Measurements from ENCODE around the gene MMP11. TPM values are rescaled to one million over a fixed set of nuclear protein-coding genes. Genes with fewer than 3 reads are reported as not detected.

MMP11 gene
- polyA plus RNA-seq, 1 donor from 2014 or later: 9.3 TPM

GRCh38 chr22:23829845-23830372, 57.3 kb downstream of the MMP11 start:
- no peak for TF ChIP-seq EZH2 (IDR thresholded peaks at IDR 0.05; ENCODE audit: borderline replicate concordance, insufficient read depth, low read length, poor library complexity, severe bottlenecking)
- no peak for TF ChIP-seq RAD21 (conservative IDR thresholded peaks at IDR 0.05)
- no peak for TF ChIP-seq REST (IDR thresholded peaks at IDR 0.05; ENCODE audit: borderline replicate concordance)
- no peaks in the 10 kb centered on the region for H3K9me2 ChIP-seq (ENCODE audit: insufficient read depth, low read length)
- H3K4me2 ChIP-seq (ENCODE audit: low read length): no peak overlapping the region
- peaks cover 5% of the 10 kb centered on the region for H3K36me3 ChIP-seq (ENCODE audit: insufficient read depth, low read length)
- no peaks in the 10 kb centered on the region for H4K20me1 ChIP-seq (ENCODE audit: insufficient read depth)
- no peak overlapping the region for H3K27ac ChIP-seq (ENCODE audit: low read length)
- H3F3A ChIP-seq (ENCODE audit: insufficient read depth, low read length, poor library complexity, severe bottlenecking): no peaks in the 10 kb centered on the region
- peaks cover 12% of the 10 kb centered on the region for H3K79me2 ChIP-seq (replicated peaks; ENCODE audit: insufficient read depth, low read length)
- no peaks in the 10 kb centered on the region for H3K27me3 ChIP-seq (ENCODE audit: insufficient read depth, low read depth, low read length)
- H3K9me3 ChIP-seq (ENCODE audit: low read length): no peaks in the 10 kb centered on the region
- no peak overlapping the region for H3K9ac ChIP-seq (ENCODE audit: low read length)
- no peak overlapping the region for H2AFZ ChIP-seq (ENCODE audit: low read depth, low read length)
- H3K4me3 ChIP-seq (ENCODE audit: low read length): no peak overlapping the region

- no peaks in the 10 kb centered on the region for H3K36me3 ChIP-seq (ENCODE audit: insufficient read depth, low read length)
Observed at GRCh38 chr22:23831261-23831660, 58.6 kb downstream of the MMP11 start.

DNA sequence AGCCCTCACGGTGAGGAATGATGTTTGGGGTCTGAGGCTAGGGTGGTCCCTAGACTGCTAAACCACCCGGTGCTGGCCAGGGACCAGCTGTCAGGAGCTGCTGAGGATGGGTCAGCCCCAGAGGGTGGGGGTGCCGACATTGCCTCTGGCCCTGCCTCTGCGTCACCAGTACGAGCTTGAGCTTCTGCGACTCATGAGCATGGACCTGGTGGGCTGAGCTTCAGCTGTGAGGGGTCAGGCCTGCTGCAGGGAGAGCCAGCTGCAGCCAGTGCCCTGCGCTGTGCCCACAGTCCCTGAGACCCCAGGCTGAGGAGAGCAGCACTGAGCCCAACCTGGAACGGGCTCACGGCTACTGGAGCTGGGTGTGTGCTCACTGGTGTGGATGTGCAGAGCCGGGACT, 59.1 kb downstream of the MMP11 start:
- Histone ChIP-seq H3K27ac (ENCODE audit: low read length) (no peak overlapping the region), H2AFZ (ENCODE audit: low read depth, low read length) (no peak overlapping the region), H4K20me1 (ENCODE audit: insufficient read depth) (no peaks in the 10 kb centered on the region), H3K79me2 (replicated peaks; ENCODE audit: insufficient read depth, low read length) (peaks cover 12% of the 10 kb centered on the region), H3K27me3 (ENCODE audit: insufficient read depth, low read depth, low read length) (no peaks in the 10 kb centered on the region), H3K9me3 (ENCODE audit: low read length) (no peaks in the 10 kb centered on the region), H3K36me3 (ENCODE audit: insufficient read depth, low read length) (no peaks in the 10 kb centered on the region), H3K4me3 (ENCODE audit: low read length) (no peak overlapping the region), H3F3A (ENCODE audit: insufficient read depth, low read length, poor library complexity, severe bottlenecking) (no peaks in the 10 kb centered on the region), H3K9me2 (ENCODE audit: insufficient read depth, low read length) (no peaks in the 10 kb centered on the region), H3K4me2 (ENCODE audit: low read length) (no peak overlapping the region), H3K9ac (ENCODE audit: low read length) (no peak overlapping the region)
- TF ChIP-seq SMC3 (conservative IDR thresholded peaks at IDR 0.05; ENCODE audit: poor library complexity) (no peak), EP300 (conservative IDR thresholded peaks at IDR 0.05; ENCODE audit: poor library complexity, severe bottlenecking) (no peak), POLR2AphosphoS5 (IDR thresholded peaks at IDR 0.05) (no peak), RAD21 (conservative IDR thresholded peaks at IDR 0.05) (no peak), REST (IDR thresholded peaks at IDR 0.05; ENCODE audit: borderline replicate concordance) (no peak), MXI1 (conservative IDR thresholded peaks at IDR 0.05; ENCODE audit: poor library complexity, severe bottlenecking) (no peak), EZH2 (IDR thresholded peaks at IDR 0.05; ENCODE audit: borderline replicate concordance, insufficient read depth, low read length, poor library complexity, severe bottlenecking) (no peak), TAF1 (IDR thresholded peaks at IDR 0.05; ENCODE audit: low read depth) (no peak)
- TF ChIP-seq, protein P1, sequence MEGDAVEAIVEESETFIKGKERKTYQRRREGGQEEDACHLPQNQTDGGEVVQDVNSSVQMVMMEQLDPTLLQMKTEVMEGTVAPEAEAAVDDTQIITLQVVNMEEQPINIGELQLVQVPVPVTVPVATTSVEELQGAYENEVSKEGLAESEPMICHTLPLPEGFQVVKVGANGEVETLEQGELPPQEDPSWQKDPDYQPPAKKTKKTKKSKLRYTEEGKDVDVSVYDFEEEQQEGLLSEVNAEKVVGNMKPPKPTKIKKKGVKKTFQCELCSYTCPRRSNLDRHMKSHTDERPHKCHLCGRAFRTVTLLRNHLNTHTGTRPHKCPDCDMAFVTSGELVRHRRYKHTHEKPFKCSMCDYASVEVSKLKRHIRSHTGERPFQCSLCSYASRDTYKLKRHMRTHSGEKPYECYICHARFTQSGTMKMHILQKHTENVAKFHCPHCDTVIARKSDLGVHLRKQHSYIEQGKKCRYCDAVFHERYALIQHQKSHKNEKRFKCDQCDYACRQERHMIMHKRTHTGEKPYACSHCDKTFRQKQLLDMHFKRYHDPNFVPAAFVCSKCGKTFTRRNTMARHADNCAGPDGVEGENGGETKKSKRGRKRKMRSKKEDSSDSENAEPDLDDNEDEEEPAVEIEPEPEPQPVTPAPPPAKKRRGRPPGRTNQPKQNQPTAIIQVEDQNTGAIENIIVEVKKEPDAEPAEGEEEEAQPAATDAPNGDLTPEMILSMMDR (IDR thresholded peaks at IDR 0.05; ENCODE audit: poor library complexity, severe bottlenecking): no peak

More at GRCh38 chr22:23831261-23831660, 58.6 kb downstream of the MMP11 start:
- H2AFZ ChIP-seq (ENCODE audit: low read depth, low read length): no peak overlapping the region
- no peaks in the 10 kb centered on the region for H3K27me3 ChIP-seq (ENCODE audit: insufficient read depth, low read depth, low read length)
- no peak overlapping the region for H3K27ac ChIP-seq (ENCODE audit: low read length)
- no peak overlapping the region for H3K9ac ChIP-seq (ENCODE audit: low read length)
- no peak for TF ChIP-seq SMC3 (conservative IDR thresholded peaks at IDR 0.05; ENCODE audit: poor library complexity)
- H4K20me1 ChIP-seq (ENCODE audit: insufficient read depth): no peaks in the 10 kb centered on the region
- no peaks in the 10 kb centered on the region for H3K9me2 ChIP-seq (ENCODE audit: insufficient read depth, low read length)
- H3K4me3 ChIP-seq (ENCODE audit: low read length): no peak overlapping the region
- no peaks in the 10 kb centered on the region for H3K9me3 ChIP-seq (ENCODE audit: low read length)
- H3K79me2 ChIP-seq (replicated peaks; ENCODE audit: insufficient read depth, low read length): peaks cover 12% of the 10 kb centered on the region
- no peaks in the 10 kb centered on the region for H3F3A ChIP-seq (ENCODE audit: insufficient read depth, low read length, poor library complexity, severe bottlenecking)
- H3K4me2 ChIP-seq (ENCODE audit: low read length): no peak overlapping the region

All from neural cell (in vitro differentiated cells).